GM12878 (cell line): ENCODE measurements around the gene GRAMD1B. TPM values are rescaled to one million over a fixed set of nuclear protein-coding genes. Genes with fewer than 3 reads are reported as not detected.
"Not testable (repeated sequence)": the region's sequence is repeated elsewhere in the genome, so short reads cannot be mapped to it uniquely, and the experiment has no call there.

Source experiments
- ATAC-seq: fragments of 200-7000 bp; cut with Tn5 transposase; 3 replicates; pipeline ENCODE4 v1.9.1; 2020; ENCODE audit warnings: mild to moderate bottlenecking, moderate library complexity
- BruUV-seq: library from RNA; stranded (reverse); fragments of 400-500 nt; replicated peaks from 2 replicates; lab custom pipeline; 2021; lab: Mats Ljungman, UMichigan
- CTCF ChIA-PET: fragments of 300-600 bp; sonication (Branson Sonifier 250); formaldehyde crosslinking; extraction: SDS; loops from one replicate; lab custom pipeline; 2021; ENCODE audit warnings: inconsistent platforms; lab: Yijun Ruan, JAX
- POLR2A ChIA-PET: fragments of 350-600 bp; formaldehyde crosslinking; extraction: SDS; loops from one replicate; lab custom pipeline; 2021; ENCODE audit warnings: inconsistent platforms; lab: Charles Lee
- RAD21 ChIA-PET: fragments of 300-600 bp; sonication (Branson Sonifier 250); formaldehyde crosslinking; loops from one replicate; lab custom pipeline; 2023; ENCODE audit warnings: antibody characterized with exemption; ENCODE audit not compliant: unreplicated experiment; lab: Charles Lee
- SMC1A ChIA-PET: fragments of 300-600 bp; sonication (Branson Sonifier 250); formaldehyde crosslinking; loops from one replicate; lab custom pipeline; 2023; ENCODE audit not compliant: unreplicated experiment, uncharacterized antibody; lab: Charles Lee
- DNase-seq: peaks from one replicate; pipeline ENCODE4 v3.0.0-alpha.2; 2011; ENCODE audit warnings: low read depth, low spot score
- FAIRE-seq: peaks from 3 replicates; lab custom pipeline; 2011; peaks lifted over from hg19 to GRCh38; lab: Jason Lieb, UNC
- H2AFZ ChIP-seq: 2 replicates; pipeline ENCODE4 v1.6.0; 2011; ENCODE audit warnings: low read depth, low read length, control low read depth; ENCODE audit not compliant: control insufficient read depth
- H3K27ac ChIP-seq: 2 replicates; pipeline ENCODE4 v1.5.1; 2011; ENCODE audit warnings: control low read depth; ENCODE audit not compliant: control insufficient read depth, insufficient read depth
- H3K27me3 ChIP-seq, 2 experiments: replicated peaks in 1 of 2; 2 replicates each; pipeline versions ENCODE4 v1.6.0 to v1.6.1; 2011; ENCODE audit warnings: low read length in 1 of 2; ENCODE audit not compliant: control insufficient read depth in 2 of 2, insufficient read depth in 2 of 2
- H3K36me3 ChIP-seq, 2 experiments: 2 replicates each; pipeline ENCODE4 v1.5.1; 2011; ENCODE audit warnings: low read length in 1 of 2; ENCODE audit not compliant: control insufficient read depth in 2 of 2, insufficient read depth in 2 of 2
- H3K4me1 ChIP-seq: 2 replicates; pipeline ENCODE4 v1.6.1; 2011; ENCODE audit warnings: mild to moderate bottlenecking, low read length, moderate library complexity, mixed read lengths; ENCODE audit not compliant: control insufficient read depth, insufficient read depth
- H3K4me2 ChIP-seq: 2 replicates; pipeline ENCODE4 v1.6.0; 2011; ENCODE audit warnings: control low read depth; ENCODE audit not compliant: control insufficient read depth, insufficient read depth
- H3K4me3 ChIP-seq: fragments of 200-600 bp; sonication (generic); 2 replicates; pipeline ENCODE4 v1.5.1; 2016
- H3K79me2 ChIP-seq: 2 replicates; pipeline ENCODE4 v1.6.0; 2011; ENCODE audit warnings: low read length; ENCODE audit not compliant: control insufficient read depth, insufficient read depth
- H3K9ac ChIP-seq: 2 replicates; pipeline ENCODE4 v1.8.0; 2011; ENCODE audit warnings: low read length, control low read depth, mixed read lengths; ENCODE audit not compliant: control insufficient read depth, insufficient read depth
- H3K9me3 ChIP-seq: replicated peaks from 3 replicates; pipeline ENCODE4 v1.5.1; 2011; ENCODE audit warnings: mild to moderate bottlenecking, low read length; ENCODE audit not compliant: control insufficient read depth, insufficient read depth
- H4K20me1 ChIP-seq: 2 replicates; pipeline ENCODE4 v1.6.0; 2011; ENCODE audit not compliant: control insufficient read depth, insufficient read depth
- WGBS: methylation state at CpG from one replicate; pipeline ENCODE4 v1.1.6; 2016; ENCODE audit warnings: low lambda C conversion rate; ENCODE audit not compliant: insufficient replicate concordance, insufficient coverage; ENCODE audit errors: missing lambda C conversion rate; 5-methylcytosine and 5-hydroxymethylcytosine counted together
- in situ Hi-C: fragments of 300-500 bp; cut with MboI; formaldehyde crosslinking; loops from 9 replicates; pipeline ENCODE4 v1.14.3; 2018; ENCODE audit warnings: mixed read lengths
- intact Hi-C: fragments of 100-400 bp; cut with micrococcal nuclease; formaldehyde crosslinking; loops from one replicate; pipeline ENCODE4 v1.14.2; 2022; ENCODE audit not compliant: unreplicated experiment
- polyA plus RNA-seq, 11 experiments: library from polyadenylated mRNA; depleted of rRNA in 4 of 11; unstranded in 6 of 11; stranded (reverse) in 5 of 11; fragments of >200 nt; fragmentation: Nextera tagmentation in 4 of 11; fragmentation: Illumina TruSeq in 1 of 11; extraction: Ambion mirVana in 4 of 11; extraction: Trizol in 1 of 11; gene quantifications; 1 replicate in 1 of 11; 2 replicates in 10 of 11; pipeline versions ENCODE4 v1.2.1 to v1.2.3, GENCODE V29; 2011 to 2016; ENCODE audit warnings: inconsistent platforms in 2 of 11, missing spikeins in 2 of 11, low read depth in 1 of 11
- total RNA-seq, 4 experiments: library from RNA; depleted of rRNA in 3 of 4; stranded (reverse); fragments of >200 nt in 3 of 4; fragmentation: Illumina TruSeq in 1 of 4; extraction: Trizol in 1 of 4; gene quantifications; 2 replicates each; pipeline versions ENCODE4 v1.2.1 to v1.2.3, GENCODE V29; 2013 to 2021
- TF ChIP-seq, protein P1 (sequence below): fragments of 450-650 bp; IDR thresholded peaks from 2 replicates; pipeline ENCODE4 v1.6.1; 2018; ENCODE audit warnings: borderline replicate concordance, mild to moderate bottlenecking; ENCODE audit not compliant: partially characterized antibody
- TF ChIP-seq, protein P2 (sequence below): fragments of 450-650 bp; IDR thresholded peaks from 2 replicates; pipeline ENCODE4 v1.6.1; 2017; ENCODE audit warnings: mild to moderate bottlenecking, moderate library complexity

GRAMD1B gene
- total and polyA plus RNA-seq, 10 of the 15 experiments (the other 5 are each of a cell fraction or from before 2014, with no cell fraction given), result 1.9 to 49.1 (median 26.9) TPM

DNA sequence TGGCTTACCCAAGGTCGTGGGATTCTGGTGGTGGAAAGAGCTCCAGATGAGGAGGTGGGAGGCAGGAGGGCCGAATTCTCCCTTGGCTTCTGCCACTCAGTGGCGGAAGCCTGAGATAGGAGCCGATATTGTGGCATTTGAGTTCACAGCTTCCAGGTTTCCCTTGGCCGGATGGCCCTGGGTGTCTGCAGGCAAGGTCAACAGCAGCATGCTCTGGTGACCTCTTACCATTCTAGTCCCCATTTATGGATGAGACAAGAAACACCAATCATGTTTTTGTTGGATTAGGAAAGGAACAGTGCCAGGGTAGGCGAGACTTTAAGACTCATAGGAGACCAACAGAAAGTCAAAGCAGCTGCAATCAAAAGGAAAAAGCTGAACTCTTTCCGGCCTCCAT lies 89.7 kb downstream of the GRAMD1B start (continued):
- TF ChIP-seq, protein P1, sequence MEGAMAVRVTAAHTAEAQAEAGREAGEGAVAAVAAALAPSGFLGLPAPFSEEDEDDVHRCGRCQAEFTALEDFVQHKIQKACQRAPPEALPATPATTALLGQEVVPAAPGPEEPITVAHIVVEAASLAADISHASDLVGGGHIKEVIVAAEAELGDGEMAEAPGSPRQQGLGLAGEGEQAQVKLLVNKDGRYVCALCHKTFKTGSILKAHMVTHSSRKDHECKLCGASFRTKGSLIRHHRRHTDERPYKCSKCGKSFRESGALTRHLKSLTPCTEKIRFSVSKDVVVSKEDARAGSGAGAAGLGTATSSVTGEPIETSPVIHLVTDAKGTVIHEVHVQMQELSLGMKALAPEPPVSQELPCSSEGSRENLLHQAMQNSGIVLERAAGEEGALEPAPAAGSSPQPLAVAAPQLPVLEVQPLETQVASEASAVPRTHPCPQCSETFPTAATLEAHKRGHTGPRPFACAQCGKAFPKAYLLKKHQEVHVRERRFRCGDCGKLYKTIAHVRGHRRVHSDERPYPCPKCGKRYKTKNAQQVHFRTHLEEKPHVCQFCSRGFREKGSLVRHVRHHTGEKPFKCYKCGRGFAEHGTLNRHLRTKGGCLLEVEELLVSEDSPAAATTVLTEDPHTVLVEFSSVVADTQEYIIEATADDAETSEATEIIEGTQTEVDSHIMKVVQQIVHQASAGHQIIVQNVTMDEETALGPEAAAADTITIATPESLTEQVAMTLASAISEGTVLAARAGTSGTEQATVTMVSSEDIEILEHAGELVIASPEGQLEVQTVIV, result no peak
- TF ChIP-seq, protein P2, sequence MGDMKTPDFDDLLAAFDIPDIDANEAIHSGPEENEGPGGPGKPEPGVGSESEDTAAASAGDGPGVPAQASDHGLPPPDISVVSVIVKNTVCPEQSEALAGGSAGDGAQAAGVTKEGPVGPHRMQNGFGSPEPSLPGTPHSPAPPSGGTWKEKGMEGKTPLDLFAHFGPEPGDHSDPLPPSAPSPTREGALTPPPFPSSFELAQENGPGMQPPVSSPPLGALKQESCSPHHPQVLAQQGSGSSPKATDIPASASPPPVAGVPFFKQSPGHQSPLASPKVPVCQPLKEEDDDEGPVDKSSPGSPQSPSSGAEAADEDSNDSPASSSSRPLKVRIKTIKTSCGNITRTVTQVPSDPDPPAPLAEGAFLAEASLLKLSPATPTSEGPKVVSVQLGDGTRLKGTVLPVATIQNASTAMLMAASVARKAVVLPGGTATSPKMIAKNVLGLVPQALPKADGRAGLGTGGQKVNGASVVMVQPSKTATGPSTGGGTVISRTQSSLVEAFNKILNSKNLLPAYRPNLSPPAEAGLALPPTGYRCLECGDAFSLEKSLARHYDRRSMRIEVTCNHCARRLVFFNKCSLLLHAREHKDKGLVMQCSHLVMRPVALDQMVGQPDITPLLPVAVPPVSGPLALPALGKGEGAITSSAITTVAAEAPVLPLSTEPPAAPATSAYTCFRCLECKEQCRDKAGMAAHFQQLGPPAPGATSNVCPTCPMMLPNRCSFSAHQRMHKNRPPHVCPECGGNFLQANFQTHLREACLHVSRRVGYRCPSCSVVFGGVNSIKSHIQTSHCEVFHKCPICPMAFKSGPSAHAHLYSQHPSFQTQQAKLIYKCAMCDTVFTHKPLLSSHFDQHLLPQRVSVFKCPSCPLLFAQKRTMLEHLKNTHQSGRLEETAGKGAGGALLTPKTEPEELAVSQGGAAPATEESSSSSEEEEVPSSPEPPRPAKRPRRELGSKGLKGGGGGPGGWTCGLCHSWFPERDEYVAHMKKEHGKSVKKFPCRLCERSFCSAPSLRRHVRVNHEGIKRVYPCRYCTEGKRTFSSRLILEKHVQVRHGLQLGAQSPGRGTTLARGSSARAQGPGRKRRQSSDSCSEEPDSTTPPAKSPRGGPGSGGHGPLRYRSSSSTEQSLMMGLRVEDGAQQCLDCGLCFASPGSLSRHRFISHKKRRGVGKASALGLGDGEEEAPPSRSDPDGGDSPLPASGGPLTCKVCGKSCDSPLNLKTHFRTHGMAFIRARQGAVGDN, result no peak
- TF ChIP-seq, all 136 proteins: peak for 0

DNA sequence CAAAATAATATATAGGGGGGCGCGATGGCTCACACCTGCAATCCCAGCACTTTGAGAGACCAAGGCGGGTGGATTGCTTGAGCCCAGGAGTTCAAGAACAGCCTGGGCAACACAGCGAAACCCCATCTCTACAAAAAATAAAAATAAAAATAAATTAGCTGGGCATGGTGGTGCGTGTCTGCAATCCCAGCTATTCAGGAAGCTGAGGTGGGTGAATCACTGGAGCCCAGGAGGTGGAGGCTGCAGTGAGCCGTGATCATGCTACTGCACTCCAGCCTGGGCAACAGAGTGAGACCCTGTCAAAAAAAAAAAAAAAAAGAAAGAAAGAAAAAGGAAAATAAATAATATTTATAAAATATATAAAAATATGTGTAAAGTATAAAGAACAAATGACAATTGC lies 90.4 kb downstream of the GRAMD1B start:
- ATAC-seq, FAIRE-seq, POLR2A ChIA-PET, DNase-seq, intact Hi-C loops, H3K4me2 ChIP-seq, in situ Hi-C loops, H3K4me3 ChIP-seq, BruUV-seq, H2AFZ ChIP-seq, H3K9ac ChIP-seq, H3K36me3 ChIP-seq, H3K9me3 ChIP-seq, H3K27ac ChIP-seq, H3K27me3 ChIP-seq, H3K79me2 ChIP-seq, H4K20me1 ChIP-seq: not testable (repeated sequence)
- ChIA-PET RAD21 (interaction anchor here (0.8 to 1.4 kb wide), 3 partner anchors 17 to 56 kb away, joined by 3 to 5 read pairs (median 4); no protein-coding TSS in a partner anchor), CTCF (interaction anchor here (1.1 to 2.7 kb wide), 9 partner anchors 8 to 499 kb away, joined by 3 to 16 read pairs (median 5); no protein-coding TSS in a partner anchor), SMC1A (interaction anchor here (1.0 to 9.7 kb wide), 9 partner anchors 9 to 112 kb away, joined by 3 to 64 read pairs (median 5); no protein-coding TSS in a partner anchor)
- 75% methylated on average over 6 of the region's 6 CpGs for WGBS
- H3K4me1 ChIP-seq, result peaks cover 25% of the 10 kb centered on the region
